ACC112 (cell line): ENCODE results near the gene TTC21B.

Source experiments
- H2AFZ ChIP-seq: fragments of 200-600 bp; sonication (generic); one replicate; pipeline ENCODE4 v1.6.0; 2017; ENCODE audit warnings: antibody characterized with exemption, low read length; ENCODE audit not compliant: unreplicated experiment
- H3K27ac ChIP-seq: fragments of 200-600 bp; sonication (generic); 2 replicates; pipeline ENCODE4 v1.5.1; 2014; ENCODE audit warnings: low read depth, mild to moderate bottlenecking, antibody characterized with exemption, low read length, moderate library complexity
- H3K27me3 ChIP-seq: fragments of 200-600 bp; sonication (generic); 2 replicates; pipeline ENCODE4 v1.6.1; 2014; ENCODE audit warnings: mild to moderate bottlenecking, antibody characterized with exemption, low read length, moderate library complexity, mixed read lengths; ENCODE audit not compliant: insufficient read depth
- H3K36me3 ChIP-seq: fragments of 200-600 bp; sonication (generic); 2 replicates; pipeline ENCODE4 v1.6.1; 2016; ENCODE audit warnings: mild to moderate bottlenecking, antibody characterized with exemption, low read length, moderate library complexity, mixed read lengths; ENCODE audit not compliant: insufficient read depth
- H3K4me1 ChIP-seq: fragments of 200-600 bp; sonication (generic); one replicate; pipeline ENCODE4 v1.6.1; 2016; ENCODE audit warnings: low read length, mixed read lengths; ENCODE audit not compliant: insufficient read depth, unreplicated experiment, control insufficient read depth
- H3K4me3 ChIP-seq: fragments of 200-600 bp; sonication (generic); 2 replicates; pipeline ENCODE4 v1.5.1; 2014; ENCODE audit warnings: mild to moderate bottlenecking, low read depth, low read length
- H3K79me2 ChIP-seq: fragments of 200-600 bp; sonication (generic); one replicate; pipeline ENCODE4 v1.6.0; 2016; ENCODE audit warnings: low read length; ENCODE audit not compliant: control insufficient read depth, unreplicated experiment, insufficient read depth

Gene TTC21B

DNA sequence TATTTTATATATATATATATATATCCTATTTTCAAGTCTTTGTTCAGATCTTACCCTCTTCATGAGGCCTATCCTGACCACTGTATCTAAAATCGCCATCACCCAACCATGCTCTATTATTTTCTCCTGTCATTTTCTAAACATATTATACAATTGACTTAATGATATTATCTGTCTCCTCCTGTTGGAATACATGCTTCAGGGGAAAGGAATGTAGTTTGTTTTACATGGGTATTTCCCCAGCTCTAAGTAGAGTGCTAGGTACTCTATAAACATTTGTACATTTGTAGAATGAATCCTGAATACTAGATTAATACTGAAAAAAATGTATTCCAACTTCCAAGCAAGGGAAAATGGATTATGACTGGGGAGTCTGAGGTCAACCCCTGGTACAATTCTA, 26.2 kb downstream of the TTC21B start:
- Histone ChIP-seq H3K27ac (no peak overlapping the region), H3K27me3 (no peaks in the 10 kb centered on the region), H3K4me3 (no peak overlapping the region), H2AFZ (no peak overlapping the region), H3K4me1 (peaks cover 4% of the 10 kb centered on the region), H3K36me3 (peaks cover 29% of the 10 kb centered on the region), H3K79me2 (no peaks in the 10 kb centered on the region)

DNA sequence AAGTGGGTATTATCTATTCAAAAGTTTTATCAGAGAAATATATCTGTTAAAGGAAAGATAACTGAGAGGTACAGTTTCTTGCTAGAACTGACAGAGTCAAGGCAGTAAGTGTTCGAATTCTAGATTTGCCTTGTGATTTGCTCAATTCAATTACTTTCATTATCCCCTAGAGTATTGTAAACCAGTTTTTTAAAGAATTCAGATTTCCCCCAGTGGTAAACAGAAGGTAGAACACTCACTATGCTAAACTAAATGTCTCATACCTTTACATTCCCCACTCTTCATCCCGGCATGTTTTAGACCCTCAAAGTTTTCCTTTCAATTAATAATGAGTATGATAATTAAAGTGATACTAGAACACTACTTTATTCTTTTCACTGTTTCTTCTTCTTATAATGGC, 28.6 kb downstream of the TTC21B start:
- Histone ChIP-seq H3K36me3 (peaks cover 24% of the 10 kb centered on the region), H3K27ac (no peak overlapping the region), H3K4me1 (peaks cover 4% of the 10 kb centered on the region), H3K79me2 (no peaks in the 10 kb centered on the region), H2AFZ (no peak overlapping the region), H3K4me3 (no peak overlapping the region), H3K27me3 (no peaks in the 10 kb centered on the region)

DNA sequence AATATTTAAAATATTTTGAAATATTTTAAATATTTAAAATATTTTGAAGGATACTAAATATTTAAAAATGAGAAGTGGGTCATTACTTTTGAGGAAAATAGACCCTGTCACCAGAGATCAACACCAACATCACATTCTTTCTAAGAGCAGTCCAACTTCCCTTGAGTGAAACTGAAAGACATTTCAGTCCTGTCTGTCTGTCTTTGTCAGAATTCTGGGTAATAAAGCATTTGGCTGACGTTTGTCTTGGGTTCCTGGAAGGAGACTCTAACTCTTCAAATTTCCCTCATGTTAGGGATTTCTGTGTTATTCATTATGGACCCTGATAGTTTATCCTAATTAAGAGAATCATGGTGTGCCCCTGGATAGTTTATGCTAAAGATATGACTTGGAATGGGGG, 32.8 kb downstream of the TTC21B start:
- no peaks in the 10 kb centered on the region for H3K27me3 ChIP-seq
- H3K27ac ChIP-seq = no peak overlapping the region
- H3K4me3 ChIP-seq = no peak overlapping the region
- H3K36me3 ChIP-seq = peaks cover 24% of the 10 kb centered on the region
- H3K4me1 ChIP-seq = no peaks in the 10 kb centered on the region
- H3K79me2 ChIP-seq = no peaks in the 10 kb centered on the region
- no peak overlapping the region for H2AFZ ChIP-seq

DNA sequence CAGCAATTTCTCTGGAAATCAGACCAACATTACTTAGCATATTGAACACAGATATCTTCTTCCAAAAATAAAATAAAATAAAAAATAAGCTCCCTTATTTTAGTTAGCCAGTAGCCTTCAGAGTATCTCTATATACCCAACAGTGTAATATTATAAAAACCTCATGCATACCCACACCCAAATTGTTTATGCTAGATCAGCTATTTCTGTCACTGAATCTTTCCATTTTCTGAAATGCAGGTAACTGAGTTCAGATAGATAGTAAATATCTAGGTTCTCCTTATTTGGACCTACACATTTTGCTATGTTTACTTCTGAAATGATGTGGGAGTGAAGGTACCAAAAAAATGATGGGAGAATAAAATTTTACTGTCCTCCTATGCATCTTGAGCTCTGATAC, 39.9 kb downstream of the TTC21B start:
- H3K4me3 ChIP-seq = no peak overlapping the region
- peaks cover 37% of the 10 kb centered on the region for H3K36me3 ChIP-seq
- no peak overlapping the region for H2AFZ ChIP-seq

DNA sequence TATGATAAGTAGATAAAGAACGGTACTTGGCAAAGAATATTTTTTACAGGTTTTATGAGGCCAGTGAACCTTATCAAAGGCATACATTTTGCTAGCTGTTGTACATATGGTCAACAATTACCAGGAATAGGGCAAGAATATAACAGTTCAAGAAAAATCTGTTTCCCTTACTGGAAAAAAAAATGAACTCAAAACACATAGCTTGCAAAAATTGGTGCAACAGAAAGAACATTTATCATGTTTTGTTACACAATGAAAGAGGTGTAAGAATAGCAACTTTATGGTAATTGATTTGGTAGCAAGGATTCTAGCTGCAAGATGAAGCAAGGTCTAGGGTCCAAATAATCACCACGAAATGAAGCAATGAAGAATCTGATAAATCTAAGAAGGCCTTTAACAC, 41.6 kb downstream of the TTC21B start:
- Histone ChIP-seq H3K4me1 (peaks cover 8% of the 10 kb centered on the region), H2AFZ (no peak overlapping the region), H3K4me3 (no peak overlapping the region), H3K27me3 (no peaks in the 10 kb centered on the region), H3K27ac (peak overlapping the region; percentile 36; the same call in 1 of the 2 replicates), H3K79me2 (no peaks in the 10 kb centered on the region), H3K36me3 (peaks cover 28% of the 10 kb centered on the region)

More for the DNA sequence above, 39.9 kb downstream of the TTC21B start:
- Histone ChIP-seq H3K79me2 (no peaks in the 10 kb centered on the region), H3K27ac (no peak overlapping the region), H3K4me1 (peaks cover 3% of the 10 kb centered on the region), H3K27me3 (no peaks in the 10 kb centered on the region)

DNA sequence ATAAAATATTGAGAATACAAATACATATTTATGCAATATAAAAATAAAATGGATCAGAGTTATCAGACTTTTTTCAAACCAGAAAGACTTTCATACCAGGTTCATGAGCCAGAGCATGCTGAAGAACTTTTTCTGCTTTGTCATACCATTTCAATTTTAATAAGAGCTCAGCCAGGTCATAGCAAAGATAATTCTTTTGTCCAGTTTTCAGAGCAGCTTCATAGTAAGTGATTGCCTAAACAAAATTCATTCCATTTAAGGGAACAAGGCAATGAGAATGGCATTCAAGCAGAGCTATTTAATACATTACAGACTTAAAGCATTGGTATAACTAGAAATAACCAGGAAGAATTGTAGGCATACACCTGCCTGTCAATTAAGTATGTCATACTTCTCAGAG, 42.3 kb downstream of the TTC21B start:
- Histone ChIP-seq H2AFZ (no peak overlapping the region), H3K27me3 (no peaks in the 10 kb centered on the region), H3K4me3 (no peak overlapping the region), H3K4me1 (peaks cover 9% of the 10 kb centered on the region), H3K36me3 (peaks cover 28% of the 10 kb centered on the region), H3K79me2 (no peaks in the 10 kb centered on the region), H3K27ac (peak overlapping the region; percentile 48)

DNA sequence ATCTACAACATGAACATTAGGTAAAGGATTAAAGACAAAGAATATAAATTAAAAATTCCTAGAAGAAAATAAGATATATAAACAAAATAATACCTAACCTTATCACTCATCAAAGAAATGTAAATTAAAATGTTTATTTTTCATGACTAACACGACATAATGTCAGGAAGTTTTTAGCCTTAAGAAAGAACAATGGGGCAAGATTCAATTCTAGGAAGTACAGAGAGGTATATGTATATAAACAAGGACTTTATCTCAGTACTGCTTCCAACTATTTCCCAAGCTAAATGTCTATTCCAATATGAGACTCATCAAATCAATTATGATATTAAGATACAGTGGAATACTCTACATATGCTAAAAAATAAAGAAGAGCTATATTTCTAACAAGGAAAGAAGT, 44.1 kb downstream of the TTC21B start:
- Histone ChIP-seq H2AFZ (no peak overlapping the region), H3K4me3 (no peak overlapping the region), H3K27me3 (no peaks in the 10 kb centered on the region), H3K36me3 (peaks cover 31% of the 10 kb centered on the region), H3K4me1 (peaks cover 16% of the 10 kb centered on the region), H3K27ac (no peak overlapping the region), H3K79me2 (no peaks in the 10 kb centered on the region)

DNA sequence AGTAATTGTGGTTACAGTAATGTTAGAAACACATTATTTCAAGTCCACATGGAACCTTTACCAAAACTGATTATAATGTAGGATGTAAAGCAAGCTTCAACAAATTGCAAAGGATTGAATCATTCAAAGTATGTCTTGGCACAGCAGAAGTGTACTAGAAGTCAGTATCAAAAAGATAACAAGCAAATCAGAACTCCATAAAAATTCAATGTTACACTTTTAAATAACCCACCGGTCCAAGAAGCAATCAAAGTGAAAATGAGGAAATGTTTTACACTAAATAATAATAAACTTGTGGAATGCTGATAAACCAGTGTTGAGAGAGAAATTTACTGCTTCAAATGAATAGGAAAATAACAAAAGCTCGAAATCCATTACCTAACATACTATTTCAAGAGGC, 47.7 kb downstream of the TTC21B start:
- Histone ChIP-seq H3K27me3 (no peaks in the 10 kb centered on the region), H2AFZ (no peak overlapping the region), H3K4me3 (peak overlapping the region; percentile 44; the same call in 1 of the 2 replicates), H3K4me1 (peaks cover 18% of the 10 kb centered on the region), H3K79me2 (no peaks in the 10 kb centered on the region), H3K36me3 (peaks cover 9% of the 10 kb centered on the region), H3K27ac (no peak overlapping the region)

DNA sequence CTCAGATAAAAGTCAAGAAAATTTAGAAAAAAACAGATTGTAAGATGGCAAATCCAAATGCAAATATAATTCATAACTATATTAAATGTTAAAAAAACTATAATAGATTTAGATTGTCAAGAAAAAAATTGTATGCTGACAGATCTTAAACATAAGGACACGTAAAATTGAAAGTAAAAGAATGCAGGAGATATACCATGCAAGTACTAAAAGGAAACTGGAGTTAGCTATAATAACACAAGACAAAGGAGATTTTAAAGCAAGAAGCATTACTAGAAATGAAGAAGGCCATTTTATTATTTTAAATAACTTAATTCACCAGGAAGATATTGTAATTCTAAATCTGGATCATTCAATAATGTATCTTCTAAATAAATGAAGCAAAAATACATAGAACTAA, 48.3 kb downstream of the TTC21B start:
- H3K27ac ChIP-seq = no peak overlapping the region
- peaks cover 18% of the 10 kb centered on the region for H3K4me1 ChIP-seq
- peak overlapping the region; percentile 44; the same call in 1 of the 2 replicates for H3K4me3 ChIP-seq
- H3K36me3 ChIP-seq = peaks cover 9% of the 10 kb centered on the region
- no peaks in the 10 kb centered on the region for H3K79me2 ChIP-seq
- H3K27me3 ChIP-seq = no peaks in the 10 kb centered on the region
- H2AFZ ChIP-seq = no peak overlapping the region

DNA sequence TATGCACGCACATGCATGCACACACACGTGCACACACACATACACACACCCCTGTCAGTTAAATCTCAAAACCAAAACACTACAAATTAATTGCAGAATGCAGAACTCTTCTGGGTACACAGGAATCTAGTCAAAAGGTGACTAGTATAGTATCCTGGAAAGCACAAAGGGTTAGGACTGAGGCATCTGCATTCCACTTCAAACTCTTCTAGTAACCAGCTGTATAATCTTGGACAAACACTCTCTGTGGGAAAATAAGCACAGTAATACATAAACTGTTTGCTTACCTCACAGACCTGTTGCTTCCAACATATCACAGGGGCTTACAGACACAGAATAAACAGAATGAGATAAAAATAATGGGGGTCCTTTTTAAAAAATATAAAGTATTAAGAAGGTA, 49.1 kb downstream of the TTC21B start:
- H3K79me2 ChIP-seq = no peaks in the 10 kb centered on the region
- no peak overlapping the region for H2AFZ ChIP-seq
- H3K27me3 ChIP-seq = no peaks in the 10 kb centered on the region
- H3K27ac ChIP-seq = no peak overlapping the region
- no peak overlapping the region for H3K4me3 ChIP-seq
- peaks cover 18% of the 10 kb centered on the region for H3K4me1 ChIP-seq
- H3K36me3 ChIP-seq = peaks cover 12% of the 10 kb centered on the region

DNA sequence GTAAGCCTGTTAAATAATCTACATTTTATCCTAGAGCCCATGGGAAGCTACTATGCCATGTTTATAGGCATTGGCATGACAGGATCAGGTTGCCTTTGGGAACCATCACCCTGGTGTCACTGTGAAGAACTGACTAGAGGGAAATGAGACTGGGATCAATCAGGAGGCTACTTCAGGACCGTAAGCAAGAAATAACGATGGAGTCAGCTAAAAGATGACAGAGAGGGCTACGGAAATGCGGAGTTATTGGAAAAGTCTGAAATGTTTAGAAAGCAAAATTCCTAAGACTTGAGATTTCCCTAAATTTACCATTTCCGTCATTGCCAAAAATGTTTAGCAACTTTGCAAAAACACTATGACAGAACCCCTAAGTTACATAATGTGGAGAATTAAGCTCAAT, 50.2 kb downstream of the TTC21B start:
- Histone ChIP-seq H3K79me2 (no peaks in the 10 kb centered on the region), H2AFZ (no peak overlapping the region), H3K4me1 (peaks cover 18% of the 10 kb centered on the region), H3K4me3 (peak overlapping the region; percentile 59), H3K36me3 (peaks cover 18% of the 10 kb centered on the region), H3K27me3 (no peaks in the 10 kb centered on the region), H3K27ac (no peak overlapping the region)
